A549 (cell line): ENCODE data around the gene LY6G5B. TPM values are rescaled to one million over a fixed set of nuclear protein-coding genes. Genes with fewer than 3 reads are reported as not detected.
A peak's percentile ranks its signal among the peaks of the same experiment; 100 is the strongest.

Experiments
- ATAC-seq, 2 experiments: fragments of 200-7000 bp in 1 of 2; fragments of >200 bp in 1 of 2; cut with Nextera tagmentation in 1 of 2; cut with Tn5 transposase in 1 of 2; 3 replicates each; pipeline versions ENCODE4 v1.8.0 to v1.9.1; 2018 to 2020; ENCODE audit warnings: mild to moderate bottlenecking in 1 of 2, moderate library complexity in 1 of 2
- CTCF ChIA-PET: fragments of 300-600 bp; sonication (Branson Sonifier 250); formaldehyde crosslinking; extraction: SDS; loops from one replicate; lab custom pipeline; 2021; ENCODE audit warnings: antibody characterized with exemption, inconsistent platforms; lab: Yijun Ruan, JAX
- POLR2A ChIA-PET: fragments of 350-600 bp; formaldehyde crosslinking; extraction: SDS; loops from one replicate; lab custom pipeline; 2021; ENCODE audit warnings: antibody characterized with exemption, inconsistent platforms; lab: Yijun Ruan, JAX
- DNase-seq, 2 experiments: peaks; one replicate each; pipeline versions ENCODE4 v3.0.0 to v3.0.0-alpha.2; 2011 to 2016; ENCODE audit warnings: low read depth in 1 of 2, low spot score in 1 of 2
- FAIRE-seq: peaks from 2 replicates; lab custom pipeline; 2011; peaks lifted over from hg19 to GRCh38; lab: Jason Lieb, UNC
- H3K27ac ChIP-seq, 2 experiments: fragments of >200 bp; sonication (Bioruptor Twin); formaldehyde crosslinking; 3 replicates each; pipeline ENCODE4 v1.5.1; 2016 to 2017
- H3K4me1 ChIP-seq: fragments of >200 bp; sonication (Bioruptor Twin); formaldehyde crosslinking; 3 replicates; pipeline ENCODE4 v1.6.1; 2016
- H3K4me2 ChIP-seq: fragments of >200 bp; sonication (Bioruptor Twin); formaldehyde crosslinking; 3 replicates; pipeline ENCODE4 v1.6.1; 2016
- H3K4me3 ChIP-seq: fragments of >200 bp; sonication (Bioruptor Twin); formaldehyde crosslinking; 3 replicates; pipeline ENCODE4 v1.5.1; 2016
- H3K9me3 ChIP-seq: fragments of >200 bp; sonication (Bioruptor Twin); formaldehyde crosslinking; 3 replicates; pipeline ENCODE4 v1.6.1; 2016
- BHLHE40 ChIP-seq: IDR thresholded peaks from 2 replicates; pipeline ENCODE4 v1.6.1; 2012; ENCODE audit warnings: low read depth, low read length, inconsistent platforms
- CBX2 ChIP-seq: fragments of 200-600 bp; sonication (generic); IDR thresholded peaks from 2 replicates; pipeline ENCODE4 v1.6.1; 2016; ENCODE audit warnings: low read depth, mild to moderate bottlenecking, borderline replicate concordance
- CBX8 ChIP-seq: fragments of 200-600 bp; sonication (generic); IDR thresholded peaks from 2 replicates; pipeline ENCODE4 v1.6.1; 2016
- CHD2 ChIP-seq: fragments of 150-350 bp; IDR thresholded peaks from 2 replicates; pipeline ENCODE4 v1.6.1; 2014; ENCODE audit warnings: low read length; ENCODE audit not compliant: partially characterized antibody
- CHD4 ChIP-seq: fragments of 200-600 bp; sonication (generic); IDR thresholded peaks from 2 replicates; pipeline ENCODE4 v1.6.1; 2016; ENCODE audit warnings: antibody characterized with exemption, mild to moderate bottlenecking, borderline replicate concordance
- EHMT2 ChIP-seq: fragments of 200-600 bp; sonication (generic); IDR thresholded peaks from 2 replicates; pipeline ENCODE4 v1.6.1; 2016; ENCODE audit warnings: antibody characterized with exemption, low read depth, mild to moderate bottlenecking, moderate library complexity
- EP300 ChIP-seq, 2 experiments: fragments of >200 bp; sonication (Bioruptor Twin); formaldehyde crosslinking; IDR thresholded peaks; 2 replicates in 1 of 2; 3 replicates in 1 of 2; pipeline ENCODE4 v1.6.1; 2016 to 2017
- ESRRA ChIP-seq: fragments of 150-350 bp; IDR thresholded peaks from 2 replicates; pipeline ENCODE4 v1.6.1; 2014; ENCODE audit warnings: mild to moderate bottlenecking, low read length, borderline replicate concordance
- FOXS1 ChIP-seq: fragments of 250-450 bp; sonication (Bioruptor Pico); IDR thresholded peaks from 2 replicates; pipeline ENCODE4 v1.5.0; 2020; ENCODE audit warnings: mild to moderate bottlenecking, moderate library complexity
- HEYL ChIP-seq: fragments of 250-450 bp; sonication (Bioruptor Pico); IDR thresholded peaks from 2 replicates; pipeline ENCODE4 v1.8.0; 2021; ENCODE audit warnings: mild to moderate bottlenecking, moderate library complexity
- HOXA7 ChIP-seq: fragments of 250-450 bp; sonication (Bioruptor Pico); IDR thresholded peaks from 2 replicates; pipeline ENCODE4 v1.5.0; 2020; ENCODE audit warnings: mild to moderate bottlenecking, moderate library complexity
- HOXB13 ChIP-seq: fragments of 250-450 bp; sonication (Bioruptor Pico); IDR thresholded peaks from 2 replicates; pipeline ENCODE4 v1.5.0; 2020; ENCODE audit warnings: low read depth, mild to moderate bottlenecking, moderate library complexity
- HOXB5 ChIP-seq: fragments of 250-450 bp; sonication (Bioruptor Pico); IDR thresholded peaks from 2 replicates; pipeline ENCODE4 v1.5.0; 2020; ENCODE audit warnings: mild to moderate bottlenecking, moderate library complexity
- JUNB ChIP-seq: fragments of >200 bp; sonication (Bioruptor Twin); formaldehyde crosslinking; IDR thresholded peaks from 2 replicates; pipeline ENCODE4 v1.6.1; 2016
- KDM5A ChIP-seq: fragments of 200-600 bp; sonication (generic); IDR thresholded peaks from 2 replicates; pipeline ENCODE4 v1.6.1; 2016; ENCODE audit warnings: antibody characterized with exemption, mild to moderate bottlenecking
- NR3C1 ChIP-seq: fragments of >200 bp; sonication (Bioruptor Twin); formaldehyde crosslinking; IDR thresholded peaks from 3 replicates; pipeline ENCODE4 v1.6.1; 2017
- PHF8 ChIP-seq: fragments of 200-600 bp; sonication (generic); IDR thresholded peaks from 2 replicates; pipeline ENCODE4 v1.6.1; 2016; ENCODE audit warnings: low read depth, mild to moderate bottlenecking, antibody characterized with exemption, moderate library complexity, borderline replicate concordance
- POLR2AphosphoS2 ChIP-seq: conservative IDR thresholded peaks from 2 replicates; pipeline ENCODE4 v1.6.1; 2012; ENCODE audit warnings: low read length, improper control_type of control experiment, inconsistent platforms
- RARB ChIP-seq: fragments of 250-450 bp; sonication (Bioruptor Pico); IDR thresholded peaks from 2 replicates; pipeline ENCODE4 v1.8.0; 2021; ENCODE audit warnings: mild to moderate bottlenecking, moderate library complexity
- RFX5 ChIP-seq: fragments of 450-650 bp; IDR thresholded peaks from 2 replicates; pipeline ENCODE4 v1.7.1; 2014; ENCODE audit warnings: antibody characterized with exemption, mild to moderate bottlenecking, moderate library complexity
- RNF2 ChIP-seq: fragments of 200-600 bp; sonication (generic); IDR thresholded peaks from 2 replicates; pipeline ENCODE4 v1.6.1; 2016; ENCODE audit warnings: low read depth, mild to moderate bottlenecking, antibody characterized with exemption, moderate library complexity, borderline replicate concordance
- SREBF2 ChIP-seq: fragments of 450-650 bp; IDR thresholded peaks from 2 replicates; pipeline ENCODE4 v1.6.1; 2014; ENCODE audit warnings: mild to moderate bottlenecking, moderate library complexity
- TFCP2L1 ChIP-seq: fragments of 250-450 bp; sonication (Bioruptor Pico); IDR thresholded peaks from 2 replicates; pipeline ENCODE4 v1.5.0; 2021; ENCODE audit warnings: mild to moderate bottlenecking
- TP53 ChIP-seq: fragments of 250-450 bp; sonication (Bioruptor Pico); IDR thresholded peaks from 2 replicates; pipeline ENCODE4 v1.5.0; 2021; ENCODE audit warnings: mild to moderate bottlenecking, moderate library complexity
- ZC3H11A ChIP-seq: fragments of 450-650 bp; IDR thresholded peaks from 2 replicates; pipeline ENCODE4 v1.6.1; 2014; ENCODE audit warnings: antibody characterized with exemption, mild to moderate bottlenecking
- ZNF302 ChIP-seq: fragments of 250-450 bp; sonication (Bioruptor Pico); IDR thresholded peaks from 2 replicates; pipeline ENCODE4 v1.9.0; 2021; ENCODE audit warnings: inconsistent platforms, mild to moderate bottlenecking, moderate library complexity
- WGBS: methylation state at CpG from one replicate; pipeline ENCODE4 v1.1.6; 2017; ENCODE audit errors: missing lambda C conversion rate; 5-methylcytosine and 5-hydroxymethylcytosine counted together
- polyA plus RNA-seq, 4 experiments: library from polyadenylated mRNA; depleted of rRNA in 3 of 4; stranded (reverse); fragments of >200 nt; fragmentation: RNase III in 1 of 4; extraction: RNeasy Plus Mini Kit Qiagen cat#74134 plus additional on column Dnase treatment in 1 of 4; gene quantifications; 2 replicates in 3 of 4; 3 replicates in 1 of 4; pipeline ENCODE4 v1.2.3, GENCODE V29; 2011 to 2017
- TF ChIP-seq, protein P1 (sequence below): fragments of 250-450 bp; sonication (Bioruptor Pico); IDR thresholded peaks from 2 replicates; pipeline ENCODE4 v1.5.0; 2020; ENCODE audit warnings: low read depth, mild to moderate bottlenecking, moderate library complexity
- TF ChIP-seq, protein P2 (sequence below): fragments of >200 bp; sonication (Bioruptor Twin); formaldehyde crosslinking; IDR thresholded peaks from 2 replicates; pipeline ENCODE4 v1.6.1; 2016
- TF ChIP-seq, protein P3 (sequence below): IDR thresholded peaks from 2 replicates; pipeline ENCODE4 v1.6.1; 2012; ENCODE audit warnings: low read depth, borderline replicate concordance

Gene LY6G5B
- polyA plus RNA-seq, 2 of the 4 experiments (the other 2 are of a cell fraction) = 5.9 to 9.9 TPM

DNA sequence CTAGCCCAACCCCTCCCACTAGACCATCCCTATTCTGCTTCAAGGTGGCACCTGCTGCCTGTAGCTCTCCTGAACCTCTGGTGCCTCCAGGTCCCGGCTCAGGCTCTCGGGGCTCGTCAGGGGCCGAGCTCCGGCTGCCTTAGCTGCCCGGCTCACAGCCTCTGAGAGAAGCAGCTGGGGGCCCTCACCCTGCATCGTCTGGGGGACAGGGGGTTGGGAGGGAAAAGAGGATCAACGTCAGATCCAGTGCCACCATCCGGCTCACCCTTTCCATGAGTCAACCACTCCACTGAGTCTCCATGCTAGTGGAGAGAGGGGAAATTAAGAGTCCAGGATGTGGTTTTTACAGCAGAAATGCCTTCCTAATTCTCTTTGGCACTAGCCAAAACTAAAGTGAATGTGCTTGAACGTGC, 30.3 kb upstream of the LY6G5B start:
- CTCF ChIA-PET = interaction anchor here (1.8 kb wide), 2 partner anchors 14 to 41 kb away, joined by 4 to 6 read pairs; no protein-coding TSS in a partner anchor
- no peaks in the 10 kb centered on the region for H3K4me1 ChIP-seq
- H3K27ac ChIP-seq = no peak overlapping the region
- POLR2A ChIA-PET = interaction anchor here (0.7 to 0.9 kb wide), 2 partner anchors 13 to 18 kb away, joined by 3 to 4 read pairs; partner anchors contain the start of gene BAG6
- FAIRE-seq = no peak
- DNase-seq = no peak
- TF ChIP-seq KDM5A (no peak), PHF8 (no peak), TFCP2L1 (CRISPR knock-in tag) (no peak), EP300 (IDR thresholded peaks at IDR 0.05) (no peak), CBX8 (no peak), CHD2 (no peak)
- TF ChIP-seq, protein P1, sequence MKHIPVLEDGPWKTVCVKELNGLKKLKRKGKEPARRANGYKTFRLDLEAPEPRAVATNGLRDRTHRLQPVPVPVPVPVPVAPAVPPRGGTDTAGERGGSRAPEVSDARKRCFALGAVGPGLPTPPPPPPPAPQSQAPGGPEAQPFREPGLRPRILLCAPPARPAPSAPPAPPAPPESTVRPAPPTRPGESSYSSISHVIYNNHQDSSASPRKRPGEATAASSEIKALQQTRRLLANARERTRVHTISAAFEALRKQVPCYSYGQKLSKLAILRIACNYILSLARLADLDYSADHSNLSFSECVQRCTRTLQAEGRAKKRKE (CRISPR knock-in tag) = no peak
- TF ChIP-seq, protein P2, sequence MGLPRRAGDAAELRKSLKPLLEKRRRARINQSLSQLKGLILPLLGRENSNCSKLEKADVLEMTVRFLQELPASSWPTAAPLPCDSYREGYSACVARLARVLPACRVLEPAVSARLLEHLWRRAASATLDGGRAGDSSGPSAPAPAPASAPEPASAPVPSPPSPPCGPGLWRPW = no peak
- TF ChIP-seq, all 56 proteins: peak for 0
- ATAC-seq = peak in 1 of 2 experiments; percentile 5; a peak in 1 of 6 replicates
- no peaks in the 10 kb centered on the region for H3K9me3 ChIP-seq
- H3K4me3 ChIP-seq = no peak overlapping the region
- 79% methylated on average over 4 of the region's 10 CpGs for WGBS
- no peak overlapping the region for H3K4me2 ChIP-seq

DNA sequence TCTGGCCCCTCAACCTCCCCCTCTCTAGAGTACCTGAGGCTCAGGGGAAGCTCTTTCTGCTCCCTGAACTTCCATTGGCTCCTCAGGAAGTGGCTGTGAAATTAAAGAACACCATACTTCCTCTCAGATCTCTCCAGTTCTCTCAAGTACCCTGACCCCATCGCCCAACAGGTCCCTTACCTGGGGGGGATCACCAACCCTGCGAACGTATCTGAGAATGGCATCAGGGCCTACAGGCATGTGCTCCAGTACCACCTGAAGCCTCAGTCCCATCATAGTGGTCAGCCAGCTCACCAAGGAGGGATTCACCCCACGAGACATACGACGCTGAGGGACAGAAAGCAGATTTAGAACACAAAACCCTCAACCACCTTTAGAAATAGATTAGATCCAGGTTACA, 29.2 kb upstream of the LY6G5B start:
- 98% methylated on average over 5 of the region's 6 CpGs for WGBS
- no peaks in the 10 kb centered on the region for H3K9me3 ChIP-seq
- FAIRE-seq (no peak), DNase-seq (no peak), ATAC-seq (no peak)
- H3K4me1 ChIP-seq = no peaks in the 10 kb centered on the region
- TF ChIP-seq TP53 (no peak), SREBF2 (no peak), POLR2AphosphoS2 (no peak), JUNB (no peak), RNF2 (no peak), CBX2 (no peak), NR3C1 (no peak), ZNF302 (CRISPR knock-in tag) (no peak), BHLHE40 (no peak), HOXB5 (CRISPR knock-in tag) (no peak), TFCP2L1 (CRISPR knock-in tag) (no peak), HEYL (CRISPR knock-in tag) (no peak), HOXB13 (CRISPR knock-in tag) (no peak), RFX5 (no peak), CHD2 (no peak), RARB (CRISPR knock-in tag) (no peak), CBX8 (no peak), EHMT2 (no peak)
- TF ChIP-seq, protein P3, sequence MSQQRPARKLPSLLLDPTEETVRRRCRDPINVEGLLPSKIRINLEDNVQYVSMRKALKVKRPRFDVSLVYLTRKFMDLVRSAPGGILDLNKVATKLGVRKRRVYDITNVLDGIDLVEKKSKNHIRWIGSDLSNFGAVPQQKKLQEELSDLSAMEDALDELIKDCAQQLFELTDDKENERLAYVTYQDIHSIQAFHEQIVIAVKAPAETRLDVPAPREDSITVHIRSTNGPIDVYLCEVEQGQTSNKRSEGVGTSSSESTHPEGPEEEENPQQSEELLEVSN = no peak
- POLR2A ChIA-PET = no interaction called here
- CTCF ChIA-PET = interaction anchor here (0.6 to 1.8 kb wide), 2 partner anchors 22 to 42 kb away, joined by 3 to 6 read pairs; no protein-coding TSS in a partner anchor
- H3K4me3 ChIP-seq = no peak overlapping the region
- H3K4me2 ChIP-seq = no peak overlapping the region
- H3K27ac ChIP-seq = no peak overlapping the region

DNA sequence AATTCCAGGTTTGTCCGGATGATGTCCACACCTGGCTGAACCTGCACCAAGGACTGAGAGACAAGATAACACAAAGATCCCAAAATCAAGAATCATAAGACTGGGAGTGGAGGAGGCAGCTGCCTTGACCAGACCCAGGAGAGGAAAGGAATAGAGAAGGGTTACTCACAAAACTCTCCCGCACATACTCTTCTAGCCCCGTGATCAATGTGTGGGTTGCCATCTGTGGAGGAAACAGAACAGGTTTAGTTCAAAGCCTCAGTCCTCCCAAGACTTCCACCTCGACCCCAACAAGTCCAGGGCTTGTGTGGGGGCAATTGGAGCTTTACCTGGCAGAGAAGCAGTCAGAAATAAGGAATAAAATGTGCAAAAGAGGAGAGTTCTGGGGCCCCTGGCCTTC, 28.4 kb upstream of the LY6G5B start:
- H3K4me1 ChIP-seq = no peaks in the 10 kb centered on the region
- no peak for FAIRE-seq
- CTCF ChIA-PET = no interaction called here
- 100% methylated on average over 4 of the region's 4 CpGs for WGBS
- no peak overlapping the region for H3K4me3 ChIP-seq
- TF ChIP-seq EHMT2 (no peak), CHD4 (no peak), ZC3H11A (no peak), FOXS1 (no peak), NR3C1 (no peak), HOXA7 (no peak), ESRRA (no peak), SREBF2 (no peak)
- TF ChIP-seq, protein P3 = no peak
- TF ChIP-seq, all 56 proteins: peak for 0
- no peak overlapping the region for H3K27ac ChIP-seq
- ATAC-seq (no peak), DNase-seq (no peak)
- no peak overlapping the region for H3K4me2 ChIP-seq
- no peaks in the 10 kb centered on the region for H3K9me3 ChIP-seq
- POLR2A ChIA-PET = no interaction called here
